Neural progenitor cell (in vitro differentiated cells): ENCODE data around the gene NDUFV1.

Experiments used
- EZH2 ChIP-seq: fragments of 200-600 bp; sonication (generic); IDR thresholded peaks from 2 replicates; pipeline ENCODE4 v1.6.1; 2017; ENCODE audit warnings: antibody characterized with exemption, mild to moderate bottlenecking, moderate library complexity
- EZH2phosphoT487 ChIP-seq: fragments of 200-600 bp; sonication (generic); IDR thresholded peaks from 2 replicates; pipeline ENCODE4 v1.6.1; 2017; ENCODE audit warnings: antibody characterized with exemption
- TF ChIP-seq, protein P1 (sequence below): fragments of 200-600 bp; sonication (generic); IDR thresholded peaks from 2 replicates; pipeline ENCODE4 v1.5.1; 2017; ENCODE audit warnings: antibody characterized with exemption, mild to moderate bottlenecking

DNA sequence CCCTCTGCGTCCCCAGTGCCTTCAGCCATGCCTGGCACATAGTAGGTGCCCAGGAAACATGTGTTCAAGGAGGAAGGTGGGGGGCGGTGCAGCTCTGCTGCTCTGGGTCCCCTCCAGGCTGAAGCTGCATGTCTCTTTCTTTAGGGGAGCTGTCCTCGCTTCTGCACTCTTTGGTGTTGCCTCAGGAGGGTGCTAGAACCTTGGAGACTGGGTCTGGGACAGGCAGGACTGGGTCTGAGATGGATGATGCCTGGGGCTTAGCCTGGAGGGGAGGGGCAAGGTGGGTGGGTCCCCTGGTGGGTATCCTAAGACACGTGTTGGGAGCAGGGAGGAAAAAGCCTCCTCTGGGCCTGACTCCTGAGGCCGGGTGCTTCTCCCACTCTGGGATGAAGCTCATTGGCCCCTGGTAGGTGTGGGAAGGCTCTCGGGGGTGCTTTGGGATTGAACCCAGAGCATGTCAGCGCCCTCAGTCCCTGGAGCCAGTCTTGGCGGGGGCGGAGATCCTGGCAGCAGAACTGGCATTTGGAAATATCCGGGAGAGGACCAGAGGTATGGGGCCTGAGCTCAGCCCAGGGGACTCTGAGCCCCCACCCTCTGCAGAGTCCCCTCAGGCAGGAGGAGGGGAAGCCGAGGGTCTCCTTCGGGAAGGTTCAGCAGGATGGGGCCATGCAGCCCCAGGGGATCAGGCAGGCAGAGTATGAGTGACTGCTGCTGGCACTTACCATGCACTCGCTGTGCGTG, 29.8 kb upstream of the NDUFV1 start:
- no peak for TF ChIP-seq EZH2
- TF ChIP-seq, protein P1, sequence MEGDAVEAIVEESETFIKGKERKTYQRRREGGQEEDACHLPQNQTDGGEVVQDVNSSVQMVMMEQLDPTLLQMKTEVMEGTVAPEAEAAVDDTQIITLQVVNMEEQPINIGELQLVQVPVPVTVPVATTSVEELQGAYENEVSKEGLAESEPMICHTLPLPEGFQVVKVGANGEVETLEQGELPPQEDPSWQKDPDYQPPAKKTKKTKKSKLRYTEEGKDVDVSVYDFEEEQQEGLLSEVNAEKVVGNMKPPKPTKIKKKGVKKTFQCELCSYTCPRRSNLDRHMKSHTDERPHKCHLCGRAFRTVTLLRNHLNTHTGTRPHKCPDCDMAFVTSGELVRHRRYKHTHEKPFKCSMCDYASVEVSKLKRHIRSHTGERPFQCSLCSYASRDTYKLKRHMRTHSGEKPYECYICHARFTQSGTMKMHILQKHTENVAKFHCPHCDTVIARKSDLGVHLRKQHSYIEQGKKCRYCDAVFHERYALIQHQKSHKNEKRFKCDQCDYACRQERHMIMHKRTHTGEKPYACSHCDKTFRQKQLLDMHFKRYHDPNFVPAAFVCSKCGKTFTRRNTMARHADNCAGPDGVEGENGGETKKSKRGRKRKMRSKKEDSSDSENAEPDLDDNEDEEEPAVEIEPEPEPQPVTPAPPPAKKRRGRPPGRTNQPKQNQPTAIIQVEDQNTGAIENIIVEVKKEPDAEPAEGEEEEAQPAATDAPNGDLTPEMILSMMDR: peak; percentile 29
- no peak for TF ChIP-seq EZH2phosphoT487
